A673 (cell line): ENCODE data around the gene SNX13.

Experiments used
- EZH2 ChIP-seq: fragments of 200-600 bp; sonication (generic); IDR thresholded peaks from 2 replicates; pipeline ENCODE4 v1.6.1; 2017; ENCODE audit warnings: borderline replicate concordance, low read depth, mild to moderate bottlenecking, mixed read lengths, antibody characterized with exemption, low read length; ENCODE audit not compliant: poor library complexity, severe bottlenecking
- TF ChIP-seq, protein P1 (sequence below): fragments of 300-800, 200-600 bp; sonication (generic); conservative IDR thresholded peaks from 2 replicates; pipeline ENCODE4 v1.5.1; 2017; ENCODE audit warnings: low read depth, mild to moderate bottlenecking, antibody characterized with exemption, low read length, moderate library complexity, mixed read lengths

DNA sequence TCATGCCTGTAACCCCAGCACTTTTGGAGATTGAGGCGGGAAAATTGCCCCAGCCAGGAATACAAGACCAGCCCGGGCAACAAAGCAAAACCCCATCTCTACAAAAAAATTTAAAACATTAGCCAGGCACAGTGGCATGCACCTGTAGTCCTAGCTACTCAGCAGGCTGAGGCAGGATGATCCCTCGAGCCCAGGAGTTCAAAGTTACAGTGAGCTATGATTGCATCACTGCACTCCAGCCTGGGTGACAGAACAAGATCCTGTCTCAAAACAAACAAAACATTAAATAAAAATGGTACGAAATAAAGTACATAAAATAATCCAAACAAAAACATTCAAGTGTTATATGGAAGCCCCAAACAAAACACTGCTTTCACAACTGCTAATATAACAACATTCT, 125.0 kb downstream of the SNX13 start:
- TF ChIP-seq, protein P1, sequence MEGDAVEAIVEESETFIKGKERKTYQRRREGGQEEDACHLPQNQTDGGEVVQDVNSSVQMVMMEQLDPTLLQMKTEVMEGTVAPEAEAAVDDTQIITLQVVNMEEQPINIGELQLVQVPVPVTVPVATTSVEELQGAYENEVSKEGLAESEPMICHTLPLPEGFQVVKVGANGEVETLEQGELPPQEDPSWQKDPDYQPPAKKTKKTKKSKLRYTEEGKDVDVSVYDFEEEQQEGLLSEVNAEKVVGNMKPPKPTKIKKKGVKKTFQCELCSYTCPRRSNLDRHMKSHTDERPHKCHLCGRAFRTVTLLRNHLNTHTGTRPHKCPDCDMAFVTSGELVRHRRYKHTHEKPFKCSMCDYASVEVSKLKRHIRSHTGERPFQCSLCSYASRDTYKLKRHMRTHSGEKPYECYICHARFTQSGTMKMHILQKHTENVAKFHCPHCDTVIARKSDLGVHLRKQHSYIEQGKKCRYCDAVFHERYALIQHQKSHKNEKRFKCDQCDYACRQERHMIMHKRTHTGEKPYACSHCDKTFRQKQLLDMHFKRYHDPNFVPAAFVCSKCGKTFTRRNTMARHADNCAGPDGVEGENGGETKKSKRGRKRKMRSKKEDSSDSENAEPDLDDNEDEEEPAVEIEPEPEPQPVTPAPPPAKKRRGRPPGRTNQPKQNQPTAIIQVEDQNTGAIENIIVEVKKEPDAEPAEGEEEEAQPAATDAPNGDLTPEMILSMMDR = no peak
- TF ChIP-seq EZH2 = no peak
